A204.1 (cell line): ENCODE data around the gene ZNF219.

Experiments used
- FAIRE-seq: peaks from 2 replicates; lab custom pipeline; 2012; peaks lifted over from hg19 to GRCh38; lab: Jason Lieb, UNC

Gene ZNF219

GRCh38 chr14:21098076-21098891 lies at the start of gene ZNF219:
Gene ZNF219 (minus strand): TSS chr14:21098655. CDS start chr14:21093591, 5,064 bp downstream.
- no peak for FAIRE-seq

DNA sequence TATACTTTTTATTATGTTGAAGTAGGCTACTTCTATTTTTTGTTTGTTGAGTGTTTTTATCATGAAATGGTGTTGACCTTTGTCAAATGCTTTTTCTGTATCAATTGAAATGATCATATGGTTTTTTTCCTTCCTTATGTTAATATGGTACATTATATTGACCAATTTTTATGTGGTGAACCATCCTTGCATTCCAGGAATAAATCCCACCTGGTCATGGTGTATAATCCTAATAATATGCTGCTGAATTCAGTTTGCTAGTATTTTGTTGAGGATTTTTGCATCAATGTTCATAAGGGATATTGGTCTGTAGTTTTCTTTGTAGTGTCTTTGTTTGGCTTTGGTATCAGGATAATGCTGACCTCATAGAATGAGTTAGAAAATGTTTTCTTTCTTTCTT lies 47.0 kb upstream of the ZNF219 start:
- FAIRE-seq, result no peak

GRCh38 chr14:21142357-21142756 lies 43.9 kb upstream of the ZNF219 start:
- FAIRE-seq, result no peak

GRCh38 chr14:21136024-21136423 lies 37.6 kb upstream of the ZNF219 start:
- FAIRE-seq, result peak; percentile 90

- no peak for FAIRE-seq
These were observed 35.4 kb upstream of the ZNF219 start for GRCh38 chr14:21133901-21134300.

GRCh38 chr14:21123429-21123828 lies 25.0 kb upstream of the ZNF219 start:
- FAIRE-seq, result no peak

DNA sequence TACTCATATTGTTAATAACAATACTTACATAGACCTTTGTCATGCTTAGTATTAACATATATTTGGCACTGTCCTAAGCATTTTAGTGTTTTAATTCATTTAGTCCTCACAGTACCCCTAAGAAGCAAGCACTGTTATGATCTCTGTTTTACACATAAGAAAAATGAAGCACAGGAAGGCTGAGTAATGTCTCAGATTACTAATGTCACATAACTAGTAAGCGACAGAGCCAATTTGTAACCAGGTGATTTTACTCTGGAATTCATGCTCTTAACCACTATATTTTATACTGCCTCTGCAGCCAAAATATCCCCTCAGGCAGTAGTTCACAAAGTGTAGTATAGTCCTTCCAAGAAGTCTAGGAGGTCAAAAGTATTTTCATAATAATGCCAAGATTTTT lies 22.7 kb upstream of the ZNF219 start:
- FAIRE-seq, result no peak

- FAIRE-seq, result no peak
These were observed 22.2 kb upstream of the ZNF219 start for GRCh38 chr14:21120686-21121085.

DNA sequence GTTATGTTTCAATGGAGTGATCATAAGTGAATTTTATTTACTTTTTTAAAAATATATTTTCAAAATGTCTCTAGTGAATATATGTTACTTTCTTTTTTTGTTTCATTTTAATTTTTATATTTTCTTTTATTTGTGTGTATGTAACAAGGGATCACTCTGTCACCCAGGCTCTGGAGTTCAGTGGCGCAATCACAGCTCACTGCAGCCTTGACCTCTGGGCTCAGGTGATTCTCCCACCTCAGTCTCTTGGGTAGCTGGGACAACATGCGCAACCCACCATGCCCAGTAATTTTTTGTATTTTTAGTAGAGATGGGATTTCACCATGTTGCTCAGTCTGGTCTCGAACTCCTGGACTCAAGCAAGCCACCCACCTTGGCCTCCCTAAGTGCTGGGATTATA lies 20.5 kb upstream of the ZNF219 start:
- peak; percentile 35 for FAIRE-seq

- no peak for FAIRE-seq
These were observed 14.9 kb upstream of the ZNF219 start for GRCh38 chr14:21113369-21113768.

DNA sequence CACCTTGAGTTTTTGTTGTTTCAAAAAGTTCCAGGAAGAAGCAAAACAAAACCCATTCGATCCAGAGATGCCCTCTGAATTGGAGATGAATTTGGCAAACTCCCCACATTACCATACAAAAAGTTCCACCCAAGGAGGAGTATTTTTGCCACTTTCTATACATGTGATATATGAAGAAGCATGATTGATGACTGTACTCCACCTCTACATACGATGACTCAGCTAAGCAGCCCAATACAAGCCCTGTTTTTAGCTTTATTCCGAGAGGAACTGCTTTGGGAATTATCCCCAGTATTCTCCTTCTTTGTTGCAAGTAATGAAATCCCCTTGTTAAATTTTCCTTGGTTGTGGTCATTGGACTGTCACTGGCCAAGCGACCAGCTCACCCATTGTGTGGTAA lies 13.8 kb upstream of the ZNF219 start:
- FAIRE-seq, result no peak

DNA sequence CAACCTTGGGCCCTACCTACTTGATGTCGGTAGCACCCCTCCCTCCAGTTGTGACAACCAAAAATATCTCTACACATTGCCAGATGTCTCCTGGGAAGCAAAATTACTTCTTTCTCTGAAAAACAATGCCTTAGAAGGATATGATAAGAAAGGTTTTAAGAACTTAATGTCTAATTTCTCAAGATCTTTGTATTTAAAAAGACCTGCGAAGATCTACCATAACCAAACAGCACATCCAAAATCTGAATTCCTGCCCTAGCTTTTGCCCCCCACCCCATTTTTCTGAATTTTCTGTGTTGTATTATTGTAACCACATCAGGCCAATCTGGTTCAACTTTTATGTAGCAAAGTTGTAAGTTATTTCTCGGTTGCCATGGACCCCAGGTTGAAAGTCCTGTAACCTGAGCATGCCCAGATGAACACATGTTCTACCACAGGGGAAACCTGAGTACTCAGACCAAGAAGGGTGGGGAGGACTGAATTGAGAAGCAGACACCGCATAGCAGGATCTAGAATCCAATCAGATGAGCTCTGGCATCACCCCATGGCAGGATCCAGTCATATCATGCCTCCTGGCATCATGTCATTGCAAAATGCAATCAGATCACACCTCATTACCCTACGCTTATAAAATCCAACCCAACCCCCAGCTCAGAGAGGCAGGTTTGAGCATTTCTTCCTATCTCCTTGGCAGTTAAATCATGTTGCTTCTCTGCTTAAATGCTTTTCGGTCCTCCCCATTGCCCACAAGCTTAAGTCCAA lies 11.1 kb upstream of the ZNF219 start:
- FAIRE-seq, result no peak

DNA sequence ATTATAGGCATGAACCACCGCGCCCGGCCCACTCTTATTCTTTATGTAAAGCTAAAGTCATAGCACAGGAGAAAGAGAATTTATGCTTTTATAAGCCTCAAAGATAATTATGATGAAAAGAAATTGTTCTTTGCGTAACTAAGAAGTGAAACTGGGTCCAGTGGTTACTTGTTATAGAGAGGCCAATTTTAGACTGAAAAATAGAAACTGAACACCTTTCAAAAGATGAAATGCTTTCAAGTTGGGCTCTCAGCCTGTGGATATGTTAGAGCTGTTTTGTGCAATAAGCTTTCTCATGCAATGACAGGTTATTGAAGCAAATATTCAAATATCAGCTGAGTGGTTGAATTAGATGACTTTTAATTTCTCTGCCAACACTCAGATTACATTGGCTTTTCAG lies 10.3 kb upstream of the ZNF219 start:
- no peak for FAIRE-seq

- FAIRE-seq, result no peak
These were observed 8.9 kb upstream of the ZNF219 start for GRCh38 chr14:21107283-21107800.

DNA sequence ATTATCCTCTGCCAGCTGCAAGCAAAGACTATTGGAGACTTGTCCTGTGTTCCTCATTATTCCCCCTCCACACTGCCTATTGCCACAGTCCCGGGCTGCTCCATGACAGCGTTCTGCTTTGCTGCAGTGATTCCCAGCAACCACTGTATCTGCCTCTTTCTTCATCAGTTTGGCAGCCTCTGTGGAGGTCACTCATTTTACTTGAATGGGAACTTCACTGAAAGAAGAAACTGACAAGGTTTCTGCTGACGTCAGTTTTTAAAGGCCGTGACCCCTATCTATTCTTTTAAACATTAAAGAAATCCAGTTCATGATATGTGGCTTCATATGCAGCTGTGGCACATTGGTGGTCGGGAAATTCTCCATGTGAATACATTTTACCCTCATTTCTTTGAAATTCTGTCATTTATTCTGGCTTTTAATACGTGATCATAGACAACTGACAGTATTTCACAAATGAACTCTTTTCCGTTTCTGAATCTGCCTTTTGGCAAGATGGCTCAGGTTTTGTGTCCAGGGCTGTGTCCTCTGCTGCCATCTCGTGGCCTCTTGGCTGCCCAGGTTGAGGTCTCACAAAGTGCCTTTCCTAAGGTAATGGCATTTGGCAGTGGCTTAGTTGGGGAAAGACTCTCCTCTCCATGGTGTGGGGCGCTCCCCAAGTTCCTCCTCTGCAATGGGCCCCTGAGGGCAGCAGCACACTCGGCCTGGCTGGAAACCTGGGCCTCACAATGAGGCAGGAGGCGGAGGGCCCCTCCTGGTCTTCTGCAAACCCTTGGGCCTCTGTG lies 8.2 kb upstream of the ZNF219 start:
- no peak for FAIRE-seq

DNA sequence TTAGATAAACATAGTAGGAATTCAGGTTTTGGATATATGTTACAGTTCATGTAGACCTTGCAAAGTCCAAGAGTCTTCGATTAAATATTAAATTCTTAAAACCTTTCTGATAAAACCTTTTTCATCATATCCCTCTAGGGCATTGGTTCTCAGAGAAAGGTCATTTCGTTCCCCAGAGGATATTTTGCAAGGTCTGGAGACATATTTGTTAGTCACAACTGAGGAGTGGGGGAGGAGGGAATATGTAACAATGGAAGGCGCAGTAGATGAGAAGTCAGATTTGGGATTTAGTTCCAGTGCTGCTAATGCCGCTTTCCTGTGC lies 7.7 kb upstream of the ZNF219 start:
- FAIRE-seq, result no peak

GRCh38 chr14:21105095-21105494 lies 6.6 kb upstream of the ZNF219 start:
- no peak for FAIRE-seq

DNA sequence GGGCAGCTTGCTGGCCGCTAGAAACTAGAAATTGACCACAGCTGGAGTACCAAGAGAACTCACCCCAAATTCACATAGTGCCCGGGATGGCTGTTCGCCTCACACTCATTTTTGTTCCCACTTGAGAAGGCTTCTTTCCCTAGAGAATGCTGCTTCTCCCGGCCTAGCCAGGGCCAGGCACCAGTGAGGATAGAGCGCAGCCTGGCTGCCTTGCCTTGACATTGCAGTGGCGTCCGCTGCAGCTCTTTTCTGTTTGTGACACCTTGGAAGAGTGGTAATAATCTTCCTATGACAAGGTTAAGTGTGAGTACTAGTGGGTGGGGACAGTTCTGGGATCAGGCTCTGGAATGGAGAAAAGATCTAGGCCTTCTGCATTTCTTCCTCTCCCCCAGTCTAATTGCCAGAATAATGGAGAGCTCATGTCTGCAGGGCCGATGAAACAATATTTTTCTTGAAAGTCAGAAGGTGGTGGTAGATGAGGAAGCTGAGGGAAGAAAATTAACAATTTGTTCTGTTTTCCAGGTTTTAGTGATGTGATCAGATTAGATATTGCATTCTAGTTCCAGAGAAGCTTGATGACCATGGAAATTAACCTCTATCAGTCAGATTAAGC lies 6.1 kb upstream of the ZNF219 start:
- no peak for FAIRE-seq

DNA sequence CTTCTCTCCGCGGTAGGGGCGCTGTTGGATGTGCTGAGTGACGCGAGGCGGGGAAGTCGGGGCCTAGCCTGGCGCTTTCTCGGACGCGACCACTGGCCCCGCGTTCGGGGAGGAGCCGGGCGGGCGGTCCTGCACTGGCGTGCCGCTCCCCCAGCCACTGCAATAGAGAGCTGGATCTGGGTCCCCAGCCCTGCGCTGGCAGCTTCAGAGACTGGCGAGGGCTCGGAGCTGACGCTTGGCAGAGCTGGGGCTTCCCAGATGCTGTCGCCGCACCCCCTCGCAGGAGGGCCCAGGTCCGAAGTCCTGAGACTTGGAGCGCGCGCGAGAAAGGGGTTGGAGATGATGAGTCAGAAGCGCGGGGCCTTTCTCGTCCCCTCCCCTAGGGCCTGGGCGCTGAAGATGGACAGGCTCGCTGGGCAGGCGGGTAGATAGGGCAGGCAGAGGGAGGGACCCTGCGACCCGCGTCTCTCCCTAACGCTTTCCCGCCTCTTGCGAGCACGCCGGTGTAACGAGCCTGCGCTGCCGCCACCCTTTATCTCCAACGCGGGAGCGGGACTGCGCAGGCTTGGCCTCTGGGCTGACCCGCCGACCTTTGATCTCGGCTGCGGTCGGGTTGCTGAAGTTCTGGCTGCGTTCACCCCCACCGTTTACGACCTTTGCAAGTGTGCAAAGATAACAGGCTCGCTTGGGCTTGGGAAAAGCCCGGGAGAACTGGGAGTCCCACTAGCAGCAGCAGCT lies 5.4 kb upstream of the ZNF219 start:
- FAIRE-seq, result no peak

DNA sequence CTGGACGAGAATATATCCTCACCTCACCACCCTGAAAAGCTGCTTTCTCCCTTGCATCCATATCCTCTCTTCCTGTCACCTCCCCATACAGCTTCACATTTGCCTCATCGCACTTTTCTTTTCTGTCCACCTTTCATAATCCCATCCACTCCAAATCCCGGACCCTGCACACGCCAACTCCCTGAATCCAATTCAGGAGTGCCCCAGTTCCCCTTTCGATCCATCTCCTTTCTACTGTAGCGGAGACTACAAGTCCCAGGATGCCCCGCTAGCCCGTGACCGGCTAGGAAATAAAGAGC lies 4.9 kb upstream of the ZNF219 start:
- peak; percentile 3 for FAIRE-seq

DNA sequence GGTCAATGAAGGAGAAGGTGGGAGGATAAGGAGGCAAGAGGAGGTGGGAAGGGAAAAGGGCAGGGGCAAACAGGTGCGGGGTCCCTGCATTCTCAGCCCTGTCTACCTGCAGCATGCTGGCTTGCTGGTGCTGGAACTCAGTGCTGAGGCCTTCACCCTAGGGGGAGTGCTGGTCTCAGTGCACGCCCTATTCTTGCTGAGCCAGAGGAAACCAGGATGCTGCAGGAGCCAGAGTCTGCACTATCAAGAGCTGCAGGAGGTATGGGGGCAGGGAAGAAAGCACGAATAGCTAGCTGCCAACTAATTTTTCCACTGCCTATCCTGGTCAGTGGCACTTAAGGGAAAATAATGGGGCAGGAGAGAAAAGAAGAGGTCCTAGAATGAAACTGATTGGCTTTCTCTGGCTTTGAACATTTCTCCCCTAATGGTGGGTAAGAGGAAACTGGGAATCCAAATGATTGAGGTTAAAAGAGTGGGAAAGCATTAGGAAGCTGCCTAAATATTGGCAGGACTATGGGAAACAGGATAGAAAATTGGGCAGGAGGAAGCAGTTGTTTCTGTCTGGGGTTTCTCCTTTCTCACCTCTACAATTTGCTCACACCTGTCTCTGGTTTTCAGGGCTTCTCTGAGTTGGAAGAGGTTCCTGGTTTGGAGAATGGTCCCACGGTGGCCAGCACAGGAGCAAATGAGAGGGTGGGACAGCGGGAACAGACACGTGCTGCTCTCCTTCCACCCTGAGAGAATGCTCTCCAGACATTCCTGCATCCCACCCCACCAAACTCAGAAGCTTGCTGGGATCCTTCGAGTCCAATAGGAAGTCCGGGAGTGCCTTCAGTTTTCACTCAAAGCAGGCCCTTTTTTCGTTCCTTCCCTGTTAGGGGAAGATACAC lies 4.3 kb upstream of the ZNF219 start:
- FAIRE-seq, result no peak
